ENCODE results near the gene KRTAP20-3.

GRCh38 chr21:30600787-30601186, 41.9 kb upstream of the KRTAP20-3 start, which contains the start of gene KRTAP22-1:
- TF ChIP-seq, protein P1, sequence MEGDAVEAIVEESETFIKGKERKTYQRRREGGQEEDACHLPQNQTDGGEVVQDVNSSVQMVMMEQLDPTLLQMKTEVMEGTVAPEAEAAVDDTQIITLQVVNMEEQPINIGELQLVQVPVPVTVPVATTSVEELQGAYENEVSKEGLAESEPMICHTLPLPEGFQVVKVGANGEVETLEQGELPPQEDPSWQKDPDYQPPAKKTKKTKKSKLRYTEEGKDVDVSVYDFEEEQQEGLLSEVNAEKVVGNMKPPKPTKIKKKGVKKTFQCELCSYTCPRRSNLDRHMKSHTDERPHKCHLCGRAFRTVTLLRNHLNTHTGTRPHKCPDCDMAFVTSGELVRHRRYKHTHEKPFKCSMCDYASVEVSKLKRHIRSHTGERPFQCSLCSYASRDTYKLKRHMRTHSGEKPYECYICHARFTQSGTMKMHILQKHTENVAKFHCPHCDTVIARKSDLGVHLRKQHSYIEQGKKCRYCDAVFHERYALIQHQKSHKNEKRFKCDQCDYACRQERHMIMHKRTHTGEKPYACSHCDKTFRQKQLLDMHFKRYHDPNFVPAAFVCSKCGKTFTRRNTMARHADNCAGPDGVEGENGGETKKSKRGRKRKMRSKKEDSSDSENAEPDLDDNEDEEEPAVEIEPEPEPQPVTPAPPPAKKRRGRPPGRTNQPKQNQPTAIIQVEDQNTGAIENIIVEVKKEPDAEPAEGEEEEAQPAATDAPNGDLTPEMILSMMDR (IDR thresholded peaks at IDR 0.05), result no peak
- TF ChIP-seq POLR2A (IDR thresholded peaks at IDR 0.05), result no peak

Measured in uterus (tissue), 2 donors.